Measurements from ENCODE around the gene TM4SF5.

DNA sequence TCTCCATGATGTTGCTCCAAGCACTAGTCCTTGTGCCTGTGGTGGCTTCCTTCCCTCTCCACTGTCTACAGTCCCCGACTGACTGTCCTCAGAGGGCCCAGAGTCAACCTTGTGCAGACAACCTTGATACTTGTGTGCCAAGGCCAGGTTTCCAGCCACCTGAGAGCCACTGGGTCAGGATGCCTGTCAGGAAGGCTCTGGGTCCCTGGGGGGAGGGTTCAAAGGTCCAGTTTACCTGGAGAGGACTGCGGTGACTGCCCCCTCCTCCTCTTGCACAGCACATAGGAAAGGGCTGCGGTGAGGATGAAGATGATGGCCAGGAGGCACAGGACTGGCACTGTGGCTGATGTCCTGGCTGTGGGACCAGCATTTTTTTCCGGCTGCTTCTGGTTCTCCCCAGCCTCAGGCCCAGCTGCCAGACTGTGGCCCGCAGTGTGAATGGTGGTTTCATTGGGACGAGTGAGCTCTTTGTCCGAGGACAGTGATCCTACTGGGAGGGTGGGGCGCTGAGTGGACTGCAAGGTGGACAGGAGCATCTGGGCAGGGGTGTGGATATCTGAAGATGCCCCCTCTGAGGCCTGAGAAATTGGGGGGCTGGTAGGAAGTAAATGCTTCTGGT lies 36.7 kb upstream of the TM4SF5 start:
- TF ChIP-seq CTCF (IDR thresholded peaks at IDR 0.05) (no peak), POLR2A (IDR thresholded peaks at IDR 0.05) (no peak), EP300 (IDR thresholded peaks at IDR 0.05) (no peak)
